Measurements from ENCODE around the gene C8A.

The C8A gene

DNA sequence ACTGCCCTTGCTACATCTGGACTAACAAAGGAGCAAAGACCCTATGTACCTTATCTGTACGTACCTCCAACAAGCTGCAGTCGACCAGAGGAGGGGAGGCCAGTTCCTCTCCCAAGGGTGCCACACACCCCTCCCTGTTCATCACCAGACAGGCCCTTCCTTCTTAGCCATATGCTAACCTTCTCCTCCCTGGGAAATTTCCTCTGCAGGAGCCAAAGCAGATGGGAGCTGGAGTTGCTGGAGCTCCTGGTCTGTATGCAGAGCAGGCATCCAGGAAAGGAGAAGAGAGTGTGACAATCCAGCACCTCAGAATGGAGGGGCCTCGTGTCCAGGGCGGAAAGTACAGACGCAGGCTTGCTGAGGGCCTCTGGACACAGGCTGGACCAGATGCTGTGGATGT is 62.8 kb downstream of the C8A start:
- ATAC-seq: no peak
- no peaks in the 10 kb centered on the region for H3K9me3 Mint-ChIP-seq
- no peaks in the 10 kb centered on the region for H3K4me1 Mint-ChIP-seq
- DNase-seq: no peak
- H3K27me3 Mint-ChIP-seq: no peaks in the 10 kb centered on the region
- no peak overlapping the region for H3K4me3 Mint-ChIP-seq
- H3K27ac Mint-ChIP-seq: no peak overlapping the region
- H3K36me3 Mint-ChIP-seq (ENCODE audit: low read depth): no peaks in the 10 kb centered on the region

DNA sequence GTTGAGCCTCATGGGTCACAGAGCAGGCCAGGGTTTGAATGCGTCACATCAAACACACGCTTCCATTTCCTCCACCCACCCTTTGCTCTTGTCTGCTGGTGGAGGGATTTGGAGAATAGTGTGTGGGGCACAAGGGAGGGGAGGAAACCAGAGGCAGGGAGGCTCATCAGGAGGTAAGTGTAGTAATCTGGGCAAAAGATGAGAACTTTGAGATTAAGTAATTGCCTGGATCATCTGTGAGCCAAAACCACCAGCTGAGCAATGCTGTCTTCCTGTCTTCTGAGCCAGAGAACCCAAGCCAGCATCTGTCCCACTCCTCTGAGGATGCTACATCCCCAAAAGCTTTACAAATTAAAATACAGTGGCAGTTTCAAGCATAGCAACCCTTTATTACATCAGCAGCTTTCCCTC is 66.0 kb downstream of the C8A start:
- no peak for DNase-seq
- Mint-ChIP-seq H3K36me3 (ENCODE audit: low read depth) (no peaks in the 10 kb centered on the region), H3K27ac (no peak overlapping the region), H3K27me3 (no peaks in the 10 kb centered on the region), H3K9me3 (no peaks in the 10 kb centered on the region), H3K4me3 (no peak overlapping the region), H3K4me1 (no peaks in the 10 kb centered on the region)
- no peak for ATAC-seq

DNA sequence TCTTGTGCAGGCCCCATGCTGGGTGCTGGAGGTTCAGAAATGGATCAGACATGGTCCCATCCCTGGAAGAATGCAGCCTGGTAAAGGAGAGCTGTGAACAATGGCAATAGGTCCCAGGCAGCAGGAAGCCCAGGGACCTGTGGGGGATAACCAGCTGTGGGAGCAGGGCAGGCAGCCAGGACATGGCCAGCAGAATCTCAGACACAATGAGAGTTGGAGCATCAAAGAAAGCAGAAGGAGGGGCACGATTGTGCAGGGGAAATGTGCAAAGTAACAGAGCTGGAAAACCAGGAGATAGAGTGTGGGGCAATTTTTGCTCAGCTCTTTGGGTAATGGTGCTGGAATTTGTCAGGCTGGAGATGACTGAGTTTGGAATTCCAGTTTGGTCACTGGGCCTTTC is 66.9 kb downstream of the C8A start:
- Mint-ChIP-seq H3K27ac (no peak overlapping the region), H3K27me3 (no peaks in the 10 kb centered on the region), H3K36me3 (ENCODE audit: low read depth) (no peaks in the 10 kb centered on the region), H3K4me1 (no peaks in the 10 kb centered on the region), H3K4me3 (no peak overlapping the region), H3K9me3 (no peaks in the 10 kb centered on the region)
- DNase-seq: no peak
- no peak for ATAC-seq

DNA sequence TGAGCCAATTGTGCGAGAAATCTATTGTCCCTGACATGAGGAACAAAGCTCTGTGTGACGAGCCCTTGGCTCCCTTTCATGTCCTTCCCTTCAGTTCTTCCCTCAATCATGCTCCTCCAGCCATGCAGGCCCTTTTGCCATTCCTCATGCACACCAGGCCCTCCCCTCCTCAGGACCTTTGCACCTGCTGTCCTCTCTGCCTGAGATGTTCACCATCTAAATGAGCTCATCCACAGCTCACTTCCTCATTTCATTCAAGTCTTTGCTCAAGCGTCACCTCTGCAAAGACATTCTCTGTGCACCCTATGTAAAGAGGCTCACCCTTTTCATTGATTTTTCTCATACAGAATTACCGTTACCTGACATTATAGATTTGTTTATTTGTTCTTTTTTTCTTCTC is 67.5 kb downstream of the C8A start:
- Mint-ChIP-seq H3K4me3 (no peak overlapping the region), H3K27ac (no peak overlapping the region), H3K36me3 (ENCODE audit: low read depth) (no peaks in the 10 kb centered on the region), H3K27me3 (no peaks in the 10 kb centered on the region), H3K4me1 (no peaks in the 10 kb centered on the region), H3K9me3 (no peaks in the 10 kb centered on the region)
- ATAC-seq: no peak
- no peak for DNase-seq

DNA sequence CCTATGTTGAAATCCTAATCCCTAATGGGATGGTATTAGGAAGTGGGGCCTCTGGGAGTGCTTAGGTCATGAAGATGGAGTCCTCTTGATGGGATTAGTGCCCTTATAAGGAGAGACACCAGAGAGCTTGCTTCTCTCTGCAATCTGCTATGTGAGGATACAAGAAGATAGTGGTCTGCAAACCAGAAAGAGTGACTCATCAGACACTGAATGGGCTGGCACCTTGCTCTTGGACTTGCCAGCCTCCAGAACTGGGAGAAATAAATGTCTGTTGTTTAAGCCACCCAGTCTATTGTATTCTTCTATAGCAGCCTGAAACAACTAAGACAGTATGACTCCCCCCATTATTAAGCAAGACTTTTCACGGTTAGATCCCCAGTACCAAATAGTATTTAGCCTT is 67.9 kb downstream of the C8A start:
- DNase-seq (no peak), ATAC-seq (no peak)
- no peaks in the 10 kb centered on the region for H3K27me3 Mint-ChIP-seq
- no peaks in the 10 kb centered on the region for H3K36me3 Mint-ChIP-seq (ENCODE audit: low read depth)
- no peak overlapping the region for H3K27ac Mint-ChIP-seq
- H3K4me1 Mint-ChIP-seq: no peaks in the 10 kb centered on the region
- no peaks in the 10 kb centered on the region for H3K9me3 Mint-ChIP-seq
- no peak overlapping the region for H3K4me3 Mint-ChIP-seq

DNA sequence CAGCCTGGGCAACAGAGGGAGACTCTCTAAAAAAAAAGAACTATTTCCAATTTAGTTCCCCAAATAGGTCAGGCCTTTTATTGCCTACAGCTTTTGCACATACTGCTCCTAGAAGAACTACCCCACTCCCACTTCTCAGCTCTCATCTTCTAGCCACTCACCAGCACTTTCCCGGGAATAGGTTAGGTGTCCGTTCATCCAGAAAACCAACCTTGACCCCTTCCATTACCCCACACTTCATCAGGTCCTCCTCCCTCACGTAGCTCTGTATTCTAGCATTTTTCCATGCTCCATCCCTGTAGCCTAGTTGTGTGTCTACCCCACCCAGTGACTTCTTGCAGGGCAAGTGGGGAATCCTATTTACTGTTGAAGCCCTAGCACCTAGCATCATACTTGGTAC is 68.6 kb downstream of the C8A start:
- ATAC-seq (no peak), DNase-seq (no peak)
- H3K27me3 Mint-ChIP-seq: no peaks in the 10 kb centered on the region
- H3K4me3 Mint-ChIP-seq: no peak overlapping the region
- H3K4me1 Mint-ChIP-seq: no peaks in the 10 kb centered on the region
- H3K27ac Mint-ChIP-seq: no peak overlapping the region
- H3K36me3 Mint-ChIP-seq (ENCODE audit: low read depth): no peaks in the 10 kb centered on the region
- H3K9me3 Mint-ChIP-seq: no peaks in the 10 kb centered on the region

DNA sequence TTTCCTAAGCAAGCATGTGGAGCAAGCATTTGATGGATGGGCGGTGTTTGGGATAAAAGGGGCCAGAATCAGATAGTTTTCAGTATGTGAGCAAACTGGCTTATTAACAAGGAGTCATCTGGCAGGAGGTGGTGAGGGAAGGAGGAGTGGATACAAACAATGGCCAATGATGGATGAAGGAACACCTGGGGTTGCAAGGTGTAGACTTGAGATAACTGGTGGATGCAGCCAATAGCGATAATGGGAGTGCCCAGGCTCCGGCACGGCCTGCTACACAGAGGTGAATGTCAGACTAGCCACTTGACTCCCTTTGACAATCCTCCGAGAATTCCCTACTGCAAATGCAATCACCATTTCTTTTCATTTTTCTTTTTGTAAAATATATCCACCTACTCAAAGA is 69.5 kb downstream of the C8A start:
- no peaks in the 10 kb centered on the region for H3K36me3 Mint-ChIP-seq (ENCODE audit: low read depth)
- H3K27me3 Mint-ChIP-seq: no peaks in the 10 kb centered on the region
- H3K4me3 Mint-ChIP-seq: no peak overlapping the region
- DNase-seq (no peak), ATAC-seq (no peak)
- no peak overlapping the region for H3K27ac Mint-ChIP-seq
- H3K4me1 Mint-ChIP-seq: no peaks in the 10 kb centered on the region
- no peaks in the 10 kb centered on the region for H3K9me3 Mint-ChIP-seq

DNA sequence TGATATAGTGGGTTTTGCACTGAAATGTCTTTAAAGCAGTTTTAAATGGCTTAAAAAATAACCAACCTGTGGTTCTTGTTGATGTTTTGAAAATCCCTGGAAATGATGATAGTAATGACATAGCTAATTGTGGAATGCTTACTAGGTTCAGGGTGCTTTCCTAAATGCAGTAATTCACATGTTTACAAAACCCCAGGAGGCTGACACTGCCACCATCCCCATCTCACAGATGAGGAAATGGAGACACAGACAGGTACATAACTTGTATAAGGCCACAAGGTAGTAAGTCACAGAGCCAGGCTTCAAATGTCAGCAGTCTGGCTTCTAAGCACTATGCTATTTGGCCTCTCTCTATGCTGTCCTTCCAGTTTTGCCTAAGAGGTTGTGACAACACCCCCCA is 70.6 kb downstream of the C8A start:
- no peaks in the 10 kb centered on the region for H3K36me3 Mint-ChIP-seq (ENCODE audit: low read depth)

DNA sequence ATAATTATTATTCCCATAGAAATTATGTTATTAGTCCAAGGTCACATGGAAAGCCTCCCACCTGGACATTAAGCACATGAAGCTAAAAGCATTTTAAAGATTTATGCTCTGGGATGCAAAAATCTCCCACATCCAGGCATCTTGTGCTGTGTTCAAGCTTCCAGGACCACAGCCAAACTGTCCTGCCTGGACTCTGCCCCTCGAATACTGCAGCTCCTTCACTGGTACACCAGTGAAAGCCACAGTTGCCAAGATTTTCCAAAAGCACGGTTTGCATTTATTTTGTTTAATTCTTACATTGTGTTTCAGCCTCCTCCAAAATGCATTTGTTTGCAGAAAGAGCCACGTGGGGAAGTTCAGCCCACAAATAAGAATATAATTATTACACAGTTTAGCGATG is 72.6 kb downstream of the C8A start:
- no peaks in the 10 kb centered on the region for H3K4me1 Mint-ChIP-seq
- no peak overlapping the region for H3K4me3 Mint-ChIP-seq
- no peak overlapping the region for H3K27ac Mint-ChIP-seq
- no peaks in the 10 kb centered on the region for H3K9me3 Mint-ChIP-seq
- ATAC-seq (no peak), DNase-seq (no peak)
- peaks cover 3% of the 10 kb centered on the region for H3K27me3 Mint-ChIP-seq
- H3K36me3 Mint-ChIP-seq (ENCODE audit: low read depth): no peaks in the 10 kb centered on the region

More for the DNA sequence above, 70.6 kb downstream of the C8A start:
- H3K9me3 Mint-ChIP-seq: no peaks in the 10 kb centered on the region
- peaks cover 3% of the 10 kb centered on the region for H3K27me3 Mint-ChIP-seq
- DNase-seq (no peak), ATAC-seq (no peak)
- no peak overlapping the region for H3K4me3 Mint-ChIP-seq
- H3K27ac Mint-ChIP-seq: no peak overlapping the region
- H3K4me1 Mint-ChIP-seq: no peaks in the 10 kb centered on the region

DNA sequence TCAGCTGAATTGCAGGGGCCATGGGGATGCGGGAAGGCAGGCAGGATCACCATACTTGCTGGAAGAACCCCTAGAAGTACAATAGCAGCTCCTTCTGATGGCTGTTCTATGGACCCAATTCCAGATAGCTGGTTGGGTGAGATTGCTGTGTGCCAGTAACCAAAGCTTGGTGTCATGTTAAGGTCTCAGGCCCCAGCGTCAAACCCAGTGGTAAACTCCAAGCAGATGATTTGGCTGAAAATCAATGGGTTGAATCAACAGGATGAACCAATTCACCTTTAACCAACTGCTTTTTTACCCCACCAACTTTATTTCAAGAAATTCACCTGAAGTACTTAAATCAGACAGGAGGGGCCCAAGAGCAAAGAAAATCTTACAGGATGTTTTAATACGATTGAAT is 73.4 kb downstream of the C8A start:
- ATAC-seq (no peak), DNase-seq (no peak)
- Mint-ChIP-seq H3K4me3 (no peak overlapping the region), H3K27ac (no peak overlapping the region), H3K36me3 (ENCODE audit: low read depth) (no peaks in the 10 kb centered on the region), H3K4me1 (no peaks in the 10 kb centered on the region), H3K9me3 (no peaks in the 10 kb centered on the region), H3K27me3 (peaks cover 3% of the 10 kb centered on the region)

DNA sequence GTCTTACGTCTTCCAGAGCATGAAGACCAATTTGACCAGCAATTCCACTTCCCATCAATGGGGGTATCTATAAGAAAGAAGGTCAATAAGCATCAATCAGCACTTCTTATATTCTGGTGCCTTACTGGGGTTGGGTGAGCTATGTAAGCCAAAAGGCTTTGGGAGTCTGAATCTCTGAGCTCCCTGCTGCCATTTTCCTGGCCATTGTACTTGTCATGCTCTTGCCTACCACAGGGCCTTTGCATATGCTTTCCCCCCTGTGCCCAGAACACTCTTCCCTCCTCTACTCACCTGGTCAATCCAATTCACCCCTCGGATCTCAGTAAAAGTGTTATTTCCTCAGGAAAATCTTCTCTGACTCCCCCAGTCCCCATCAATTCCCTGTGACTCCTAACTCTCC is 74.9 kb downstream of the C8A start:
- H3K36me3 Mint-ChIP-seq (ENCODE audit: low read depth): no peaks in the 10 kb centered on the region

DNA sequence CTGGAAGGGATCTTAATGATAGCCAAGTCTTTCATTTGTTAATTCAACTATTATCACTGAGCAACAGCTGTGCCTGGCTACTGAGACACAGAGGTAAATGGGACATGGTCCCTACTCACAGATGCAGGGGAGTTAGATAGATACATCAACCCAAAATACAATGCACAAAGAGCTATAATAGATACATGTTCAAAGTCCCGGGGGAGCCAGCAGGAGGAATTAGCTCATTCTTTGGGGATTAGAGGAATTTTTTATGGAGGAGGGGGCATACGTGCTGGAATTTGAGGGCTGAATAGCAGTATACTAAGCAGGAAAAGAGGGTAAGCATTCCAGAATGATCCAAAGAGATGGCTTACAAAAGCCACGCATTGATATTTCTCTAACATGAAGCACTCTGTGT is 76.6 kb downstream of the C8A start:
- no peak overlapping the region for H3K27ac Mint-ChIP-seq
- peaks cover 3% of the 10 kb centered on the region for H3K27me3 Mint-ChIP-seq
- no peak overlapping the region for H3K4me3 Mint-ChIP-seq
- H3K4me1 Mint-ChIP-seq: no peaks in the 10 kb centered on the region
- DNase-seq (no peak), ATAC-seq (no peak)
- H3K9me3 Mint-ChIP-seq: no peaks in the 10 kb centered on the region
- H3K36me3 Mint-ChIP-seq (ENCODE audit: low read depth): no peaks in the 10 kb centered on the region

More for the DNA sequence above, 74.9 kb downstream of the C8A start:
- Mint-ChIP-seq H3K27ac (no peak overlapping the region), H3K4me1 (no peaks in the 10 kb centered on the region), H3K4me3 (no peak overlapping the region), H3K9me3 (no peaks in the 10 kb centered on the region), H3K27me3 (peaks cover 3% of the 10 kb centered on the region)
- ATAC-seq: no peak
- no peak for DNase-seq

DNA sequence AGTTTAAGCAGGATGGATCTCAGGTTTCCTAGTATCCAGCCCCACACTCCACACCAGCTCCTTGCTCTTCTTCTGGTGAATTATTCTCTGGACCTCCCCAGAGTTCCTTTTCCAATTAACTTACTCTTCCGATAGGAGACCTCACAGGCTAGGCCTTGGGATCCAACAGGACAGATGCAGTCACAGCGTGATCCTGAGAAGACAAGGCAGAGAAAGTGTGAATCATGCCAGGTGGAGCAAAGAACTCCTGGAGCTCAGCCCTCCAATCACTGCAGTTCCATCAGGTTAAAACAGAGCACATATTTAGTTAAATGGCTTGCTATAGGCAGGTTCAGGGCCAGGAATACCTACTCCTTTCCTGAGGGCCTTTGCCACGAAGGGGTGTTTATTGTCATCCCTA is 77.1 kb downstream of the C8A start:
- no peak for ATAC-seq
- Mint-ChIP-seq H3K9me3 (no peaks in the 10 kb centered on the region), H3K4me3 (no peak overlapping the region), H3K4me1 (no peaks in the 10 kb centered on the region), H3K27ac (no peak overlapping the region), H3K27me3 (peaks cover 3% of the 10 kb centered on the region), H3K36me3 (ENCODE audit: low read depth) (no peaks in the 10 kb centered on the region)
- DNase-seq: no peak

DNA sequence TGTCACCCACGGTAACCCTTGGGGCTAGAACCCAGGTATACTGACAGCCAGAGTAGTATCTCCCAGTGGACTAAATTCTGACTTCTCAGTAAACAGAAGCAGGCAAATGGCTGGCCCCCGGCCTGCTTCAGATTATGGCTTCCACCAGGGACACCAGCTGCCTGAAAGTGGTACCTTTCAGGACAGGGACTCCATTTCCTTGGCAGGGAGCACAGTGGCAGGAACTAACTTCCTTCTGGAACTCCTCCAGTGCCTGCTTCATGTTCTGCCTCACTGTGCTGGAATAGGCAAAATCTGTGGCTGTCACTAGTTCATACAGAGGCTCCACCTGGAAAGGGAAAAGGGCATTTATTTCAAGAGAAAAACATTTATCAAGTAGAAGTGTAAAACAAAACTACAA is 78.6 kb downstream of the C8A start:
- H3K27ac Mint-ChIP-seq: no peak overlapping the region
- H3K36me3 Mint-ChIP-seq (ENCODE audit: low read depth): no peaks in the 10 kb centered on the region

DNA sequence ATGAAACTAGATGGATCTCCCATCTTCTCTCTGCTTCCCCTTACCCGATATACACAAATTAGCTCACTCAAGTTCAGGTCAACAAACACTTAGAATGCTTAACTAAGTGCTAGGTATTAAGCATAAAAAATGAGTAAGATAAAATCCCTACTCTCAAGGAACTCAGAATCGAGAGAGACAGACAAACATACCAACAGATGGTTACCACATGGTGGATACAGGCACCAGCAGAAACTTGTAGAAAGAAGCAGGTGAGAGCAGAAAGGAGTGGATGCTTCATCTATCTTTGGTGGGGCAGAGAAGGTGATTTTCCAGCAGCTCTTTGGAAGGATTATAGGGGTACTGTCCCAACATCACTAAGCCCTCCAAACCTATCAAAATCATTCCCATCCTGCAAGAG is 79.0 kb downstream of the C8A start:
- Mint-ChIP-seq H3K4me1 (no peaks in the 10 kb centered on the region), H3K9me3 (no peaks in the 10 kb centered on the region), H3K27ac (no peak overlapping the region), H3K36me3 (ENCODE audit: low read depth) (no peaks in the 10 kb centered on the region), H3K4me3 (no peak overlapping the region), H3K27me3 (peaks cover 3% of the 10 kb centered on the region)
- no peak for ATAC-seq
- DNase-seq: no peak

More for the DNA sequence above, 78.6 kb downstream of the C8A start:
- ATAC-seq: no peak
- Mint-ChIP-seq H3K27me3 (peaks cover 3% of the 10 kb centered on the region), H3K4me3 (no peak overlapping the region), H3K4me1 (no peaks in the 10 kb centered on the region), H3K9me3 (no peaks in the 10 kb centered on the region)
- DNase-seq: no peak

DNA sequence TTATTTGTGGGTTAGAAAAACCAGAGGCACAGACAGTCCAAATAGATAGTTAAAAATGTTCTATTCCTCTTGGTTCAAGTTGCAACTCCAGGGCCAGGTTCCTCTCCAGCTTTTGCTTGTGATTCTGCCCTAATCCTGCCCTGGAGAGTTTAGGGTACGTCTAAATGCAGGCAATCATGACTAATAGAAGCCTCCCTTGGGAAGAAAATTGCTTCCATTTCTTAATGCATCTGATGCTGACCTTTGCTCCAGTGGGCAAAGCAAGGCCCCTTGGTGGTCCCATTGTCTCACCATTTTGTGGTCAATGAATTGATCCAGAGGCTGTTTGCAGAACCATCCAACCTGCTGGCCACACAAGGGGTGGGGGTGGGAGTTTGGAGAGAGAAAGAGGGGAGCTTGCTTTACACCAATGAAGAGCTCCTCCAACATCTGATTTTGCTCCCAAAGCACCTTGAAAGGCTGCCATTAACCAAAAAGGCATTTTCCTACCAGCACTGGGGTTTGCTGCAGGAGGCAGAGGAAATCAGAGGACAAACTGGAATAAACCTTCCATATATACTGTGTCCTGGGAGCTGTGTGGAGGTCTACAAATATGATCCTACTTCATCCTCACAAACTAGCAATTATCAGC is 79.9 kb downstream of the C8A start:
- Mint-ChIP-seq H3K4me1 (no peaks in the 10 kb centered on the region), H3K4me3 (no peak overlapping the region), H3K27me3 (peaks cover 2% of the 10 kb centered on the region), H3K36me3 (ENCODE audit: low read depth) (no peaks in the 10 kb centered on the region), H3K27ac (no peak overlapping the region), H3K9me3 (no peaks in the 10 kb centered on the region)
- DNase-seq (no peak), ATAC-seq (no peak)
